GM12873 (cell line): ENCODE results near the gene CACNA1C.

ENCODE experiments used
- TF ChIP-seq, protein P1 (sequence below): IDR thresholded peaks from 2 replicates; pipeline ENCODE4 v1.5.1; 2012; ENCODE audit warnings: low read depth, mild to moderate bottlenecking, moderate library complexity, low read length, control low read depth; ENCODE audit not compliant: insufficient read depth; ENCODE audit errors: missing control alignments

Gene CACNA1C

DNA sequence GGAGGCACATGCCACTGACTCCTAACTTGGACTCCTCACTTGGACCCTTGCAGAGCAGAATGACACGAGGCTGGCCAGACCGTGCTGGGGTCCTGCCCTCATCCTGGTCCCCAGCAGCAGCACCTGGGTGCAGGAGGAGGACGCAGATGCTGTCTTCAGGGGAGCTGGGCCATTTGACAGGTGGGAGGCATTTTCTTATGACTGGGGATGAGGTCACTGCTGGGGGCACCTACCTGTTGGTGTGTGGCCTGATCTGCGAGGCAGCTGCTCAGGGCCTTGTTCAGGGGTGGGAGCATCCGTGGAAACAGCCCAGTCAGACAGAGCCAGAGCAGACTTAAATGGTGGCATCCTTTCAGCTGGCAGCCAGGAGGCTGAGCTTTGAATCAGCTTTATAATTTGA, 57.3 kb downstream of the CACNA1C start:
- TF ChIP-seq, protein P1, sequence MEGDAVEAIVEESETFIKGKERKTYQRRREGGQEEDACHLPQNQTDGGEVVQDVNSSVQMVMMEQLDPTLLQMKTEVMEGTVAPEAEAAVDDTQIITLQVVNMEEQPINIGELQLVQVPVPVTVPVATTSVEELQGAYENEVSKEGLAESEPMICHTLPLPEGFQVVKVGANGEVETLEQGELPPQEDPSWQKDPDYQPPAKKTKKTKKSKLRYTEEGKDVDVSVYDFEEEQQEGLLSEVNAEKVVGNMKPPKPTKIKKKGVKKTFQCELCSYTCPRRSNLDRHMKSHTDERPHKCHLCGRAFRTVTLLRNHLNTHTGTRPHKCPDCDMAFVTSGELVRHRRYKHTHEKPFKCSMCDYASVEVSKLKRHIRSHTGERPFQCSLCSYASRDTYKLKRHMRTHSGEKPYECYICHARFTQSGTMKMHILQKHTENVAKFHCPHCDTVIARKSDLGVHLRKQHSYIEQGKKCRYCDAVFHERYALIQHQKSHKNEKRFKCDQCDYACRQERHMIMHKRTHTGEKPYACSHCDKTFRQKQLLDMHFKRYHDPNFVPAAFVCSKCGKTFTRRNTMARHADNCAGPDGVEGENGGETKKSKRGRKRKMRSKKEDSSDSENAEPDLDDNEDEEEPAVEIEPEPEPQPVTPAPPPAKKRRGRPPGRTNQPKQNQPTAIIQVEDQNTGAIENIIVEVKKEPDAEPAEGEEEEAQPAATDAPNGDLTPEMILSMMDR = no peak

DNA sequence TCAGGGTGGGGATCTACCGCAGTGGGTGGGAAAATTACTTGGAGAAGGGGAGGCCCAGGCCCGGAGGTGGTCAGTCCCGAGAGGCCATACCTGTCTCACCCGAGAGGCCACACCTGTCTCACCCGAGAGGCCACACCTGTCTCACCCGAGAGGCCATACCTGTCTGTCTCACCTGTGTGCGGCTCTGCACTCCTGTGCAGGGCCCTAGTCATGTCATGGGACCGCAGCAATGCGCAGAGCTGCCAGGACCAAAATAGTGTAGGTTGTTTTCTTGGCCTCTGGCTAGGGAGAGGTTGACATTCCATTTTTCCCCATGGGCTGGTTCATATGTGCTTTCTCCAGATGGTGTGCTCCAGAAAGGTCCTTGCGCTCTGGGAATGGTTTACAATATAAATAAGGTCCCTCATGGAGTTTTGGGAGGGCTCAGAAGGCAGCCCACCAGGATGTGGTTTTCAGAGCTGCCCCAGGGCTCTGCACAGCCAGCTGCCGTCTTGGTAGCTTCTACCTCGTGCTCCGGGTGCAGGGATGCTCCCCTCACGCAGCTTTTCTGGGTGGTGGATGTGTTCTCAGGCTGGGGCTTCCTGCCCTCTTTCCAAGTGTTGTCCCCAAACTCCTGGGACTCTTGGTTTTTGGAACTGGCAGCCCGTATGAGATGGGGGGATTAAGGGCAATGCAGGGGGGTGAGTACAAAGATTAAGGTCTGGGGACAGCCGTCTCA, 58.2 kb downstream of the CACNA1C start:
- TF ChIP-seq, protein P1 = no peak

DNA sequence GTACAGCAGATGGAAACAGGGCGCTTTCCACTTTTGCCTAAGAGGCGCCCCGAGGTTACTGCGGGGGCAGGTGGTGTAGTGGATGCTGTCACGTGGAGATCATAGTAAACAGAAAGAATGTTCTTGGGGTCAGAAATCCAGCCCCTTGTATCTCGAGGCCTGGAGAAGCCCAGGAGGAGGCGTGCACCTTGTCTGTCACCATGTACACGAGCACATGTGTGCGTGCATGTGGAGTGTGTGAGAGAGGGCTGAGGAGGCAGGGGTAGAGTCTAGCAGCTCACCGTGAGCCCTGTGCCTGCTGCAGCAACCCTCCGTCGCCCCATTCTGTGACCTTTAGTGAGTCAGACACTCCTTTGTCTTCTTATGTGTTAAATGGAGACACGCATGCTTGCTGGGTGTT, 59.0 kb downstream of the CACNA1C start:
- TF ChIP-seq, protein P1 = no peak

DNA sequence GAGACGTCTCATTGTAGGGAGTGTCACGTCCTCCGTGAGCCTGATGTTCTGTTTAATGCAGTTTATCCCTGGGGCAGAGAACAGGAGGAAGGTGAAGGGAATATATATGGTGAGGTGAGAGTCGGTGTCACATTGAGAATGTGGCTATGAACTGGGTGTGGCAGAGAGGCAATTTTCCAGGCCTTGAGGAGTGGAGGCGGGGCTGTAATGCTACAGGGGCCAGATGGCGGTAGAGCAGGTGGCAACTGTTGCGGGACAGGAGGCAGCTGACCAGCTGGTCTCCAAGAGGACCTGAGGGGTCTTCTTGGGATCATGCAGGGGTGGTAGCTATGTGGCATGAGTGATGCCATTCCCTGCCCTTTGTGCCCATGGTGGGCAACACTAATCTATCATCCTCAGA, 59.6 kb downstream of the CACNA1C start:
- TF ChIP-seq, protein P1 = no peak

DNA sequence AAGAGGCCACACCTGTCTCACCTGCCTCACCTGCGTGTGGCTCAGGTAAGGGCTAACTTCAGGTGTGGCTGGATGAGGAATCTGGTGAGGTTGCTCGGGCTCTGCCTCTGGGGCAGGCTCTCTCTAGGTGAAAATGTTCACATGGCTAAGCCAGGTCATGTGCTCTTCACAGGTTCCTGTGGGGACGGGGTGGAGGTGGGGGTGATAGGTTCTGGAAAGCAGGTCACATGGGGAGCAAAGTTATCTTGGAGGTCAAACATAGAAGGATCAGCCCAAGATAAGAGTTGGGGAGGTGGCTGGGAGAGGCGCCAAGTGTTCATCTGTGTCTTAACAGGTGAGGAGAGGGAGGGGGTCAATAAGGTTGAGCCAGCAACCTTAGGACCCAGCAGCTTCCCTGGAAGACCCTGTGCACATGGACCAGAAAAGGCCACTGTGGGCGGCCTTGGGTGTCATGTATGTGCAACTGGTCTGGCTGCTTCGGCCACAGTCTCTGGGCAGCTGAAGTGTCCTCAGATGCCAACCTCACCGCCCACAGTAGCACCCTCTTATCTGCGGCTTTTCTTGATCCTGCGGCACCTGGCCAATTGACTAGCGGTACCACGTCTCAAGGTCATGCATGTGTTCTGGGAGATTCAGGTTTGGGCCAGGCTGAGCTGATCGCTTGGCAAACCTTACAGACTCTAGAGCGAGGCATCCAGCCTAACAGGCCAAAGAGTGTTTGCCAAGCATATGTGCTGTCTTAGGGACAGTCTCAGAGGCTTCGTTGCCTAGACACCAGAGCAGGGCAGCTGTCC, 60.5 kb downstream of the CACNA1C start:
- TF ChIP-seq, protein P1 = no peak

DNA sequence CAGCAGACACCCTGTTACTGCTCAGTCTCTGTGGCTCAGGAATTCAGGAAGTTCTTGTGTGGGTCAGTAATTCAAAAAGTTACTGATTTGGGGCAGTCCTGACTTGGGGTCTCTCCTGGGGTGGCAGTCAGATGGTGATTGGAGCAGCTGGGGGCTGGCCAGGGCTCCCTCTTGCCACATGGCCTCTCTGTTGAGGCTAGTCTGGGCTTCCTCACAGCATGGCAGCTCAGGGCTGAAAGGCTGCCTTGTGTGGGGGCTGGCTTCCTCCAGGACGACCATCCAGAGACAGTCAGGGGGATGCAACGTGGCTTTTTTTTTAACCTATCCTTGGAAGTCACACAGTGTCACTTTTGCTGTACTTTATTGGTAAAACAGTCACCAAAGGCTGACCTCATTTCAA, 61.3 kb downstream of the CACNA1C start:
- TF ChIP-seq, protein P1 = no peak

DNA sequence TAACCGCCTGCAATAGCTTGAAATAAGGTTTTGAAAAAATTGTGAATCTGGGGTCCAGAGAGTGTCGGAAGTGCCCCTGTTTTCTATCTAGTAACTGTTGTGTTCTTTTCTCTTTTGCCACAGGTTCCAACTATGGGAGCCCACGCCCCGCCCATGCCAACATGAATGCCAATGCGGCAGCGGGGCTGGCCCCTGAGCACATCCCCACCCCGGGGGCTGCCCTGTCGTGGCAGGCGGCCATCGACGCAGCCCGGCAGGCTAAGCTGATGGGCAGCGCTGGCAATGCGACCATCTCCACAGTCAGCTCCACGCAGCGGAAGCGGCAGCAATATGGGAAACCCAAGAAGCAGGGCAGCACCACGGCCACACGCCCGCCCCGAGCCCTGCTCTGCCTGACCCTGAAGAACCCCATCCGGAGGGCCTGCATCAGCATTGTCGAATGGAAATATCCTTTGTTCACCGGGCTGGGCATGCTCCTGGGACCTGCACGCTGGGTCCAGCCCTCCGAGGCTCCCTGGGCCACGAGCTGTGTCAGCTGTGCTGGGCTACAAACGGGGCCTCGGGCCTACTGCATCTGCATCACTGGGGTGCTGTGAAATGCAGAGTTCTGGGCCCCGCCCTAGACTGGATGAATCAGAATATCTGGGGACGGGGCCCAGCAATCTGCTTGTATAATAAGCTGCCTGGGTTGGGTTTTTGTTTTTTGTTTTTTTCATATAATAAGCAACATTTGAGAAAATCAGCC, 62.5 kb downstream of the CACNA1C start:
- TF ChIP-seq, protein P1 = no peak
